Mesendoderm (in vitro differentiated cells): ENCODE results near the gene TMEM126B.

Experiments
- DNase-seq: peaks from one replicate; pipeline ENCODE4 v3.0.0; 2013
- H2AK5ac ChIP-seq: 2 replicates; pipeline ENCODE4 v1.6.1; 2013; ENCODE audit warnings: low read length, inconsistent platforms
- H2BK120ac ChIP-seq: 2 replicates; pipeline ENCODE4 v1.6.1; 2013; ENCODE audit warnings: low read depth, mild to moderate bottlenecking, low read length, moderate library complexity, mixed read lengths
- H2BK15ac ChIP-seq: replicated peaks from 2 replicates; pipeline ENCODE4 v1.6.1; 2013; ENCODE audit warnings: low read depth, mild to moderate bottlenecking, moderate library complexity
- H2BK5ac ChIP-seq: 2 replicates; pipeline ENCODE4 v1.6.1; 2013; ENCODE audit warnings: low read length, inconsistent platforms
- H3K18ac ChIP-seq: 2 replicates; pipeline ENCODE4 v1.6.1; 2013; ENCODE audit warnings: mild to moderate bottlenecking, low read length, mixed read lengths
- H3K23ac ChIP-seq: one replicate; pipeline ENCODE4 v1.6.1; 2013; ENCODE audit warnings: low read length
- H3K27ac ChIP-seq: 2 replicates; pipeline ENCODE4 v1.5.1; 2013; ENCODE audit warnings: low read depth, mild to moderate bottlenecking, inconsistent platforms, low read length, moderate library complexity
- H3K27me3 ChIP-seq: 2 replicates; pipeline ENCODE4 v1.6.1; 2013; ENCODE audit warnings: low read length, control low read depth, mild to moderate bottlenecking, inconsistent platforms; ENCODE audit not compliant: insufficient read depth, poor library complexity
- H3K36me3 ChIP-seq: 2 replicates; pipeline ENCODE4 v1.6.1; 2013; ENCODE audit warnings: low read length, inconsistent platforms; ENCODE audit not compliant: control insufficient read depth, insufficient read depth
- H3K4ac ChIP-seq: one replicate; pipeline ENCODE4 v1.6.1; 2013; ENCODE audit warnings: low read depth, mild to moderate bottlenecking, low read length, moderate library complexity
- H3K4me1 ChIP-seq: 2 replicates; pipeline ENCODE4 v1.6.1; 2013; ENCODE audit warnings: low read depth, low read length, inconsistent platforms; ENCODE audit not compliant: control insufficient read depth
- H3K4me2 ChIP-seq: 2 replicates; pipeline ENCODE4 v1.6.1; 2013; ENCODE audit warnings: low read length
- H3K4me3 ChIP-seq: 2 replicates; pipeline ENCODE4 v1.5.1; 2013; ENCODE audit warnings: mild to moderate bottlenecking, low read length
- H3K56ac ChIP-seq: one replicate; pipeline ENCODE4 v1.6.1; 2013; ENCODE audit warnings: low read length
- H3K79me1 ChIP-seq: 2 replicates; pipeline ENCODE4 v1.6.1; 2013; ENCODE audit warnings: low read length, inconsistent platforms
- H3K79me2 ChIP-seq: 2 replicates; pipeline ENCODE4 v1.6.1; 2013; ENCODE audit warnings: mild to moderate bottlenecking, low read length; ENCODE audit not compliant: control insufficient read depth, insufficient read depth
- H3K9ac ChIP-seq: 2 replicates; pipeline ENCODE4 v1.6.1; 2013; ENCODE audit warnings: low read length, inconsistent platforms
- H4K5ac ChIP-seq: one replicate; pipeline ENCODE4 v1.6.1; 2013; ENCODE audit warnings: low read length
- H4K8ac ChIP-seq: one replicate; pipeline ENCODE4 v1.6.1; 2013; ENCODE audit warnings: low read depth, mild to moderate bottlenecking, control low read depth, low read length, moderate library complexity
- WGBS: extraction: QIAGEN DNeasy Blood & Tissue Kit; methylation state at CpG from one replicate; pipeline ENCODE4 v1.1.7; 2013; ENCODE audit warnings: low lambda C conversion rate, missing lambda C conversion rate; ENCODE audit not compliant: insufficient coverage; ENCODE audit errors: extremely low coverage; 5-methylcytosine and 5-hydroxymethylcytosine counted together

TMEM126B gene

GRCh38 chr11:85679576-85679975 is 51.2 kb downstream of the TMEM126B start:
- no peak overlapping the region for H3K4me2 ChIP-seq
- H3K4ac ChIP-seq, result no peak overlapping the region
- H3K56ac ChIP-seq, result no peak overlapping the region
- no peak overlapping the region for H2BK5ac ChIP-seq
- no peak overlapping the region for H4K5ac ChIP-seq
- H3K36me3 ChIP-seq, result no peaks in the 10 kb centered on the region
- H2BK15ac ChIP-seq, result no peak overlapping the region
- no peak overlapping the region for H4K8ac ChIP-seq
- H3K23ac ChIP-seq, result no peak overlapping the region
- peaks cover 4% of the 10 kb centered on the region for H3K4me1 ChIP-seq
- no peak overlapping the region for H3K9ac ChIP-seq
- WGBS, result no CpG with 5 or more reads among the region's 4 CpGs
- peaks cover 2% of the 10 kb centered on the region for H3K27me3 ChIP-seq
- no peak overlapping the region for H2AK5ac ChIP-seq
- no peak overlapping the region for H3K4me3 ChIP-seq
- H3K18ac ChIP-seq, result no peak overlapping the region
- no peaks in the 10 kb centered on the region for H3K79me2 ChIP-seq
- DNase-seq, result no peak
- no peak overlapping the region for H2BK120ac ChIP-seq
- no peaks in the 10 kb centered on the region for H3K79me1 ChIP-seq
- no peak overlapping the region for H3K27ac ChIP-seq

- Histone ChIP-seq H3K4me3 (no peak overlapping the region), H3K4me1 (peaks cover 4% of the 10 kb centered on the region)
- no CpG with 5 or more reads among the region's 1 CpG for WGBS
Observed at GRCh38 chr11:85680897-85681296, 52.5 kb downstream of the TMEM126B start.

GRCh38 chr11:85682330-85683305 is 54.2 kb downstream of the TMEM126B start:
- WGBS, result no CpG with 5 or more reads among the region's 43 CpGs
- H2BK120ac ChIP-seq, result no peak overlapping the region
- H3K4ac ChIP-seq, result no peak overlapping the region
- H3K4me1 ChIP-seq, result peaks cover 4% of the 10 kb centered on the region
- no peak overlapping the region for H2BK5ac ChIP-seq
- H3K79me1 ChIP-seq, result no peaks in the 10 kb centered on the region
- no peak overlapping the region for H4K8ac ChIP-seq
- H3K27ac ChIP-seq, result no peak overlapping the region
- H3K4me3 ChIP-seq, result no peak overlapping the region
- no peaks in the 10 kb centered on the region for H3K79me2 ChIP-seq
- H3K36me3 ChIP-seq, result no peaks in the 10 kb centered on the region
- no peak overlapping the region for H3K4me2 ChIP-seq
- H3K27me3 ChIP-seq, result peaks cover 2% of the 10 kb centered on the region
- H4K5ac ChIP-seq, result no peak overlapping the region
- DNase-seq, result no peak
- no peak overlapping the region for H2AK5ac ChIP-seq
- peak overlapping the region; percentile 17 for H3K56ac ChIP-seq
- H3K18ac ChIP-seq, result no peak overlapping the region
- no peak overlapping the region for H2BK15ac ChIP-seq
- no peak overlapping the region for H3K9ac ChIP-seq
- H3K23ac ChIP-seq, result no peak overlapping the region

More at GRCh38 chr11:85680897-85681296, 52.5 kb downstream of the TMEM126B start:
- H3K4ac ChIP-seq, result no peak overlapping the region
- H3K18ac ChIP-seq, result no peak overlapping the region
- no peak overlapping the region for H3K56ac ChIP-seq
- no peak overlapping the region for H2BK120ac ChIP-seq
- H3K9ac ChIP-seq, result no peak overlapping the region
- H4K5ac ChIP-seq, result no peak overlapping the region
- peak; percentile 48 for DNase-seq
- H2BK5ac ChIP-seq, result no peak overlapping the region
- H3K23ac ChIP-seq, result no peak overlapping the region
- no peak overlapping the region for H3K4me2 ChIP-seq
- H3K27ac ChIP-seq, result no peak overlapping the region
- peaks cover 2% of the 10 kb centered on the region for H3K27me3 ChIP-seq
- no peak overlapping the region for H2AK5ac ChIP-seq
- H2BK15ac ChIP-seq, result no peak overlapping the region
- H3K36me3 ChIP-seq, result no peaks in the 10 kb centered on the region
- H3K79me1 ChIP-seq, result no peaks in the 10 kb centered on the region
- no peaks in the 10 kb centered on the region for H3K79me2 ChIP-seq
- no peak overlapping the region for H4K8ac ChIP-seq

DNA sequence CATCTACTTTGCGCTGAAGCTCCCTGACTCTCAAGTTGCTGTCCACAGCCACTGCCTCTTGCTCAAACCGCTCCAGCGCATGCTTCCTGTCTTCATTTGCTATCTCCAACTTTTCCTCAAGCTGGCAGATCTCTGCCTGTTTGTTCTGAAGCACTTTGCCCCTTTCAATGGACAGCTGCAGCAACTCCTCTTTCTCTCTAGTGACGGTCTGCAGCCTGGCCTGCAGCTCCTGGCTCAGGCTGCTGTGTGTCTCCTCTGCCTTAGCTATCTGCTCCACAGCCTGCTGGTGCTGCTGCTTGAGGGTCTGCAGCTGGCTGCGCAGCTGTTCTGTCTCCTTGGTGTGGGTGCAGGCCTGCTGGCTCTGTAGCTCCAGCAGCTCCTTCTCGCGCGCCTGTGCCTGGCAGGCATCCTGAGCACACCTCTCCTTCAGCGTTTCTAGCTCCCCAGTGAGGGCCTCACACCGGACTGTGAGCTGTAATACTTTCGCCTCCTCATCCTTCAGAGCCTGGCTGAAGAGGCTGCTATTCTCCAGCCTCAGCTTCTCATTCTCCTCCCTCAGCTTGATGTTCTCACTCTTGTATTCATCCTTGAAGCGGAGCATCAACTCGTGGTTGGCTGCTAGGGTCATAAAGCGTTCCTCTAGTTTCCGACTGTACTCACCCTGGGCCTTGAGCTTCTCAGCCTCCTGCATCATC is 56.9 kb downstream of the TMEM126B start:
- Histone ChIP-seq H3K27me3 (no peaks in the 10 kb centered on the region), H2BK120ac (no peak overlapping the region), H3K4me2 (no peak overlapping the region), H3K4me3 (no peak overlapping the region), H3K79me2 (no peaks in the 10 kb centered on the region), H3K4me1 (peaks cover 2% of the 10 kb centered on the region), H3K79me1 (no peaks in the 10 kb centered on the region), H3K9ac (no peak overlapping the region), H3K56ac (peak overlapping the region; percentile 25), H3K27ac (no peak overlapping the region), H4K8ac (no peak overlapping the region), H2AK5ac (no peak overlapping the region), H3K4ac (no peak overlapping the region), H4K5ac (no peak overlapping the region), H3K23ac (no peak overlapping the region), H3K18ac (no peak overlapping the region), H2BK5ac (no peak overlapping the region), H2BK15ac (no peak overlapping the region), H3K36me3 (no peaks in the 10 kb centered on the region)
- DNase-seq, result no peak
- no CpG with 5 or more reads among the region's 15 CpGs for WGBS

GRCh38 chr11:85685820-85686459 is 57.5 kb downstream of the TMEM126B start, which contains the start of gene CCDC89:
CCDC89 (minus strand) TSS chr11:85686195; CDS start chr11:85686130, 65 bp downstream.
- WGBS, result no CpG with 5 or more reads among the region's 13 CpGs
- Histone ChIP-seq H3K56ac (peak within 1 kb of the TSS; percentile 25), H2BK15ac (no peak within 1 kb of the TSS), H3K4me1 (peaks cover under 1% of the 10 kb centered on the region), H2BK5ac (no peak within 1 kb of the TSS), H3K27ac (no peak within 1 kb of the TSS), H3K27me3 (no peaks in the 10 kb centered on the region), H3K18ac (no peak within 1 kb of the TSS), H3K79me2 (no peaks in the 10 kb centered on the region), H3K4me3 (no peak within 1 kb of the TSS), H3K9ac (no peak within 1 kb of the TSS), H2BK120ac (no peak within 1 kb of the TSS), H3K79me1 (no peaks in the 10 kb centered on the region), H4K5ac (no peak within 1 kb of the TSS), H4K8ac (no peak within 1 kb of the TSS), H3K23ac (no peak within 1 kb of the TSS), H3K36me3 (no peaks in the 10 kb centered on the region), H3K4ac (no peak within 1 kb of the TSS), H2AK5ac (no peak within 1 kb of the TSS), H3K4me2 (no peak within 1 kb of the TSS)
- peak; percentile 61 for DNase-seq
